Trophoblast cell (in vitro differentiated cells and primary cell): ENCODE measurements around the gene DNTT.
A peak's percentile ranks its signal among the peaks of the same experiment; 100 is the strongest.

Experiments
- DNase-seq, 2 donors: peaks; one replicate each; pipeline ENCODE4 v3.0.0-alpha.2; 2016
- H2AFZ ChIP-seq: 2 replicates; pipeline ENCODE4 v1.6.1; 2013; ENCODE audit warnings: low read length, moderate library complexity, mild to moderate bottlenecking; ENCODE audit not compliant: insufficient read depth, poor library complexity
- H2AK5ac ChIP-seq: 2 replicates; pipeline ENCODE4 v1.6.1; 2013; ENCODE audit warnings: mild to moderate bottlenecking, low read length
- H2BK120ac ChIP-seq: 2 replicates; pipeline ENCODE4 v1.6.1; 2013; ENCODE audit warnings: low read length, mild to moderate bottlenecking, moderate library complexity; ENCODE audit not compliant: insufficient read depth, poor library complexity
- H2BK12ac ChIP-seq: 2 replicates; pipeline ENCODE4 v1.6.1; 2013; ENCODE audit warnings: mild to moderate bottlenecking, low read length, moderate library complexity
- H2BK5ac ChIP-seq: 2 replicates; pipeline ENCODE4 v1.6.1; 2013; ENCODE audit warnings: low read length, low read depth, moderate library complexity, mild to moderate bottlenecking; ENCODE audit not compliant: poor library complexity
- H3K14ac ChIP-seq: 2 replicates; pipeline ENCODE4 v1.6.1; 2013; ENCODE audit warnings: mild to moderate bottlenecking, low read length
- H3K18ac ChIP-seq: 2 replicates; pipeline ENCODE4 v1.6.1; 2013; ENCODE audit warnings: mild to moderate bottlenecking, low read length
- H3K23ac ChIP-seq: 2 replicates; pipeline ENCODE4 v1.6.1; 2013; ENCODE audit warnings: low read length
- H3K27ac ChIP-seq: 2 replicates; pipeline ENCODE4 v1.5.1; 2013; ENCODE audit warnings: low read depth, mild to moderate bottlenecking, inconsistent platforms, low read length, moderate library complexity
- H3K27me3 ChIP-seq: 2 replicates; pipeline ENCODE4 v1.6.1; 2013; ENCODE audit warnings: inconsistent platforms, mild to moderate bottlenecking, low read length, moderate library complexity; ENCODE audit not compliant: insufficient read depth
- H3K36me3 ChIP-seq, 2 experiments: 1 replicate in 1 of 2; 2 replicates in 1 of 2; pipeline ENCODE4 v1.6.1; 2013; ENCODE audit warnings: low read length in 2 of 2, mild to moderate bottlenecking in 2 of 2, moderate library complexity in 1 of 2; ENCODE audit not compliant: insufficient read depth in 2 of 2, control insufficient read depth in 1 of 2
- H3K4ac ChIP-seq: 2 replicates; pipeline ENCODE4 v1.6.1; 2013; ENCODE audit warnings: low read depth, mild to moderate bottlenecking, low read length, moderate library complexity
- H3K4me1 ChIP-seq, 2 experiments: 1 replicate in 1 of 2; 2 replicates in 1 of 2; pipeline ENCODE4 v1.6.1; 2013; ENCODE audit warnings: low read length in 2 of 2, mild to moderate bottlenecking in 2 of 2, moderate library complexity in 1 of 2; ENCODE audit not compliant: insufficient read depth in 2 of 2, control insufficient read depth in 1 of 2
- H3K4me2 ChIP-seq: 2 replicates; pipeline ENCODE4 v1.6.1; 2013; ENCODE audit warnings: inconsistent platforms, mild to moderate bottlenecking, low read length, moderate library complexity
- H3K4me3 ChIP-seq: 2 replicates; pipeline ENCODE4 v1.5.1; 2013; ENCODE audit warnings: mild to moderate bottlenecking, low read depth, low read length, inconsistent platforms
- H3K79me1 ChIP-seq: one replicate; pipeline ENCODE4 v1.6.1; 2013; ENCODE audit warnings: low read length
- H3K79me2 ChIP-seq: 2 replicates; pipeline ENCODE4 v1.6.1; 2013; ENCODE audit warnings: low read length, mild to moderate bottlenecking; ENCODE audit not compliant: control insufficient read depth, insufficient read depth, poor library complexity
- H3K9ac ChIP-seq: 2 replicates; pipeline ENCODE4 v1.6.1; 2013; ENCODE audit warnings: mild to moderate bottlenecking, low read length
- H3K9me3 ChIP-seq: 2 replicates; pipeline ENCODE4 v1.6.1; 2013; ENCODE audit warnings: low read depth, mild to moderate bottlenecking, control low read depth, inconsistent platforms, low read length; ENCODE audit not compliant: insufficient read depth
- H4K12ac ChIP-seq: 2 replicates; pipeline ENCODE4 v1.6.1; 2013; ENCODE audit warnings: low read depth, mild to moderate bottlenecking, low read length, moderate library complexity
- H4K8ac ChIP-seq: 2 replicates; pipeline ENCODE4 v1.6.1; 2013; ENCODE audit warnings: low read depth, mild to moderate bottlenecking, low read length, moderate library complexity
- H4K91ac ChIP-seq: one replicate; pipeline ENCODE4 v1.6.1; 2013; ENCODE audit warnings: low read depth, mild to moderate bottlenecking, low read length, moderate library complexity
- WGBS: extraction: QIAGEN DNeasy Blood & Tissue Kit; methylation state at CpG from one replicate; pipeline ENCODE4 v1.1.7; 2013; ENCODE audit warnings: missing lambda C conversion rate; ENCODE audit not compliant: insufficient read length, insufficient coverage; ENCODE audit errors: extremely low coverage; 5-methylcytosine and 5-hydroxymethylcytosine counted together

Gene DNTT

DNA sequence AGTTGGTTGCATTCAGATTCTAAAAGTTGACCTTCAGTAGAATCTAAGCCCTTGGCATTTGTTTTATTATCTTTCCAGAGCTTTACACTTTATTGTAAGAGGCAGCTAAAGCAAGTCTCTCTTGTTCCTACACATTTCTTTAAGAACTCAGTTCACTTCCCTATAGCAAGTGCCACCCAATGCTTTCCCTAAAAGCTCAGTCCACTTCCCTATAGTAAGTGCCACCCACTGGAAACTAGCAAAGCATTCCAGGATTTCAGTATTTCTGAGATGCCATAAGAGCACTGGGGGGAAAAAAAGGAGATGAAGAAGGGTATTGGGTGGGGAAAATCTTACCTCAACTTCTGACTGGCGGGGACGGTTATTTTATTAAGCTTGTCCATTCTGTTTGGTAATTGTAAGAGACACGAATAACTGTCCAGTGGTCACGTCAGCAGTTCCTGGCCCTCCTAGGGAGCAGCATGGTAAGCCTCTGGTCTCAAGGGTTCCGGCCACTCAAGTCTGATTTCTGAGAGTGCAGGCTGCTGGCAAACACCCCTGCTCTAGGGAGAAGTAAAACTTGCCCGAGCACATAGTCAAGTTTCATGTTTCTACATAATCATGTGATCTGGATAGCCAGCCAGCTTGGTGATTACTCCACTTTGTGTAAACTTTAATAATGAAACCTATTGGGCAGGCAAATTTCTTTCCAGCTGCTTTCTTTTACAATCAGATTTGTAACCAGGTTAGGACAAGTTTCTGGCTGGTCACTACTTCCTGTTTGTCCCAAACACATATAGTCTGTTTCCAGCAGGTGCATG is 33.0 kb upstream of the DNTT start, which contains the start of gene BLNK:
TSS of gene BLNK (minus strand) at position 554 of the 800 bp plus-strand sequence. CDS start at position 383, 171 bp downstream.
- WGBS = no CpG with 5 or more reads among the region's 6 CpGs
- H3K4me1 ChIP-seq = peaks cover 3% of the 10 kb centered on the region in 2 experiments

GRCh38 chr10:96272316-96273280 is 31.6 kb upstream of the DNTT start:
- Histone ChIP-seq H2BK120ac (no peak overlapping the region), H3K18ac (no peak overlapping the region), H3K27ac (peak overlapping the region; percentile 20), H3K27me3 (no peaks in the 10 kb centered on the region), H3K4ac (no peak overlapping the region), H3K4me2 (no peak overlapping the region), H4K91ac (no peak overlapping the region), H2AK5ac (no peak overlapping the region), H3K14ac (no peak overlapping the region), H3K79me1 (no peaks in the 10 kb centered on the region), H3K79me2 (no peaks in the 10 kb centered on the region), H3K4me1 (peaks cover 3% of the 10 kb centered on the region in 2 experiments), H3K9me3 (no peaks in the 10 kb centered on the region), H4K12ac (no peak overlapping the region), H3K23ac (no peak overlapping the region), H3K9ac (no peak overlapping the region), H3K4me3 (no peak overlapping the region), H3K36me3 (no peaks in the 10 kb centered on the region), H2BK12ac (no peak overlapping the region), H4K8ac (no peak overlapping the region), H2AFZ (no peak overlapping the region), H2BK5ac (no peak overlapping the region)
- WGBS = 100% methylated on average over 2 of the region's 8 CpGs
- DNase-seq = peak in 1 of 2 donors; percentile 76

More for the DNA sequence above, 33.0 kb upstream of the DNTT start, which contains the start of gene BLNK:
- no peaks in the 10 kb centered on the region for H3K36me3 ChIP-seq
- H3K4me2 ChIP-seq = no peak within 1 kb of the TSS
- H3K79me2 ChIP-seq = no peaks in the 10 kb centered on the region
- H3K9me3 ChIP-seq = no peaks in the 10 kb centered on the region
- no peak within 1 kb of the TSS for H4K91ac ChIP-seq
- no peak within 1 kb of the TSS for H3K4me3 ChIP-seq
- no peak within 1 kb of the TSS for H4K12ac ChIP-seq
- H4K8ac ChIP-seq = no peak within 1 kb of the TSS
- H3K27ac ChIP-seq = no peak within 1 kb of the TSS
- no peaks in the 10 kb centered on the region for H3K27me3 ChIP-seq
- H2BK12ac ChIP-seq = no peak within 1 kb of the TSS
- no peak within 1 kb of the TSS for H3K23ac ChIP-seq
- no peak within 1 kb of the TSS for H3K9ac ChIP-seq
- no peak within 1 kb of the TSS for H3K14ac ChIP-seq
- no peak within 1 kb of the TSS for H2AK5ac ChIP-seq
- no peak within 1 kb of the TSS for H2AFZ ChIP-seq
- H3K18ac ChIP-seq = no peak within 1 kb of the TSS
- H2BK120ac ChIP-seq = peak within 1 kb of the TSS; percentile 28
- DNase-seq = peak; percentile 60 to 80
- H3K79me1 ChIP-seq = no peaks in the 10 kb centered on the region
- H3K4ac ChIP-seq = no peak within 1 kb of the TSS
- H2BK5ac ChIP-seq = no peak within 1 kb of the TSS

DNA sequence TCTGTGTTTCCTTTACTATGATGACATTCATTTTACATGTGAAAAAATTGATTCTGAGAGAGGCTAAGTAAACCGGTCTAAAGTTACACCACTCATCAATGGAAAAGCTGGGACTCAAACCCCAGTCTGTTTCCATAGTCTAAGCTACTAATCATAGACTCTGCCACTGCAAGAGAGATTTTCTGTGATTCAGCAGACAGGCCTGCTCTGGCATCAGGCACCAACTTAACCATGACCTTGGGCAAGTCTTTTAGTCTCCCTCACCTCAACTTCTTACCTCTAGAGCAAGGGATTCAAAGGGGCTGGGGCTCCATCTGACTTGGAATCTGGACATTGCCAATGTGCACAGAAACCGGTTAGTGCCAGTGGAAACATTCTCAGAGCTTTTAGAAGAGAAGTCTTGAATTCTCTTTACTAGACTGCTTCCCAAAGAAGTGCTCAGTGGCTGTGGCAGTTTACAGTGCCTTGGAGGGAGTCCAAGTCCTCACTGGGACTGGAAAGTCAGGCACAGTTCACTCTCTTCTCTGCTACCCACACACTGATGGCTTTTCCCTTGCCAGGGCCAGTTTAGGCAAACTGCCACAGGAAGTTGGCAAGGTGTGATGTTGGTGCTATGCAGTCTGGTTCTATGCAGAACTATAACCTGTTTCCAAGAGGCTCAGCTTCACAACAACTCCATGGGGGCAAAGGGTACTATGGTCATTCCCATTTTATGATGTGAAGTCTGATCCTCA is 28.4 kb upstream of the DNTT start:
- H3K14ac ChIP-seq = no peak overlapping the region
- H2BK5ac ChIP-seq = no peak overlapping the region
- no peak overlapping the region for H2BK12ac ChIP-seq
- no peak overlapping the region for H3K23ac ChIP-seq
- no peak overlapping the region for H2AFZ ChIP-seq
- no CpG with 5 or more reads among the region's 2 CpGs for WGBS
- H2BK120ac ChIP-seq = no peak overlapping the region
- peaks cover 3 to 4% of the 10 kb centered on the region in 2 experiments for H3K4me1 ChIP-seq
- H3K27me3 ChIP-seq = no peaks in the 10 kb centered on the region
- H3K4me3 ChIP-seq = no peak overlapping the region
- H3K9ac ChIP-seq = no peak overlapping the region
- H3K4ac ChIP-seq = no peak overlapping the region
- H3K9me3 ChIP-seq = no peaks in the 10 kb centered on the region
- H3K79me1 ChIP-seq = no peaks in the 10 kb centered on the region
- no peak overlapping the region for H4K12ac ChIP-seq
- no peak overlapping the region for H2AK5ac ChIP-seq
- H3K79me2 ChIP-seq = no peaks in the 10 kb centered on the region
- no peaks in the 10 kb centered on the region for H3K36me3 ChIP-seq
- no peak overlapping the region for H4K8ac ChIP-seq
- H3K18ac ChIP-seq = no peak overlapping the region
- no peak overlapping the region for H3K4me2 ChIP-seq
- H4K91ac ChIP-seq = no peak overlapping the region
- DNase-seq = no peak
- no peak overlapping the region for H3K27ac ChIP-seq

DNA sequence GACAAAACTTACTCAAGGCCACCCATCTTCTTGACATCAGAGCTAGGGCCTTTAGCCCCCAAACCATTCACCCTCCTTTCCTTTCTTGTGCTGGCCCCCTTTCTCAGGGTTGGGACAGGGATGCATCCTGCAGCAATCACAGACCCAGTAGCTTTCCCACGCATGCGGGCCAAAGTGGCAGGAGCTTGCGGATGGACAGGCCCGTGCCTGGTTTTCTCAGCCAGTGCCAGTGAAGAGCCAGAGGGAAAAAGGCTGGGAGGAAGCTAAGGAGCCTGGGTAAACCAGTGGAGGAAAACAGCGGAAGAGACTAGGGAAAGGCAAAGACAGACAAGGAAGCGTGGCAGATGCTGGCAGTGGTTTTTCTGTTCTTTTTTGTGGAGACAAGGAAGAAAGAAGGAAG is 27.8 kb upstream of the DNTT start:
- H3K14ac ChIP-seq = no peak overlapping the region
- no peak for DNase-seq
- no peak overlapping the region for H3K9ac ChIP-seq
- no peak overlapping the region for H4K12ac ChIP-seq
- H3K4ac ChIP-seq = no peak overlapping the region
- H3K4me3 ChIP-seq = no peak overlapping the region
- no peaks in the 10 kb centered on the region for H3K9me3 ChIP-seq
- no peak overlapping the region for H2BK120ac ChIP-seq
- H2BK12ac ChIP-seq = no peak overlapping the region
- peaks cover 2 to 3% of the 10 kb centered on the region in 2 experiments for H3K4me1 ChIP-seq
- H3K18ac ChIP-seq = no peak overlapping the region
- no peak overlapping the region for H4K91ac ChIP-seq
- H3K27ac ChIP-seq = no peak overlapping the region
- H3K79me2 ChIP-seq = no peaks in the 10 kb centered on the region
- no peak overlapping the region for H3K4me2 ChIP-seq
- no peak overlapping the region for H2AK5ac ChIP-seq
- H3K79me1 ChIP-seq = no peaks in the 10 kb centered on the region
- no CpG with 5 or more reads among the region's 6 CpGs for WGBS
- no peaks in the 10 kb centered on the region for H3K27me3 ChIP-seq
- H2BK5ac ChIP-seq = no peak overlapping the region
- H3K36me3 ChIP-seq = no peaks in the 10 kb centered on the region
- no peak overlapping the region for H4K8ac ChIP-seq
- H2AFZ ChIP-seq = no peak overlapping the region
- H3K23ac ChIP-seq = no peak overlapping the region
